HCT116 (cell line): ENCODE data around the gene HES1. TPM values are rescaled to one million over a fixed set of nuclear protein-coding genes. Genes with fewer than 3 reads are reported as not detected.

Source experiments
- ATAC-seq: fragments of 200-7000 bp; cut with Tn5 transposase; 2 replicates; pipeline ENCODE4 v1.9.1; 2020; ENCODE audit warnings: mild to moderate bottlenecking, moderate library complexity
- BruUV-seq: library from RNA; stranded (reverse); fragments of 400-500 nt; replicated peaks from 2 replicates; lab custom pipeline; 2021; lab: Mats Ljungman, UMichigan
- CTCF ChIA-PET: fragments of 300-600 bp; sonication (Branson Sonifier 250); formaldehyde crosslinking; loops from one replicate; lab custom pipeline; 2021; ENCODE audit warnings: antibody characterized with exemption; lab: Charles Lee
- POLR2A ChIA-PET: fragments of 300-600, 350-600 bp; sonication (Branson Sonifier 250); formaldehyde crosslinking; loops from one replicate; lab custom pipeline; 2021; ENCODE audit warnings: antibody characterized with exemption; lab: Charles Lee
- RAD21 ChIA-PET, 2 experiments: fragments of 300-600 bp; sonication (Branson Sonifier 250); formaldehyde crosslinking; loops; one replicate each; lab custom pipeline; 2023; ENCODE audit warnings: low total read pairs in 2 of 2; ENCODE audit not compliant: uncharacterized antibody in 2 of 2, unreplicated experiment in 2 of 2, low non-redundant PET in 1 of 2; lab: Charles Lee
- DNase-seq: peaks from one replicate; pipeline ENCODE4 v3.0.0-alpha.2; 2010; ENCODE audit warnings: low read depth, low spot score
- H2AFZ ChIP-seq: fragments of 200-600 bp; shearing (Covaris generic), sonication (generic); 2 replicates; pipeline ENCODE4 v1.6.1; 2017; ENCODE audit warnings: low read depth, mixed run types, mixed read lengths, antibody characterized with exemption, low read length; ENCODE audit not compliant: poor library complexity, severe bottlenecking
- H3K27ac ChIP-seq: 2 replicates; pipeline ENCODE4 v1.5.1; 2012; ENCODE audit warnings: low read depth, low read length
- H3K27me3 ChIP-seq: fragments of 200-600 bp; sonication (generic); 2 replicates; pipeline ENCODE4 v1.6.1; 2016; ENCODE audit warnings: mixed run types, low read length, mixed read lengths; ENCODE audit not compliant: insufficient read depth
- H3K36me3 ChIP-seq, 2 experiments: fragments of 200-500 bp in 1 of 2; fragments of 200-600 bp in 1 of 2; sonication (Bioruptor generic) in 1 of 2; sonication (generic) in 1 of 2; 2 replicates each; pipeline versions ENCODE4 v1.5.1 to v1.6.1; 2014 to 2016; ENCODE audit warnings: low read length in 2 of 2, inconsistent platforms in 1 of 2, mixed read lengths in 1 of 2, mixed run types in 1 of 2; ENCODE audit not compliant: insufficient read depth in 2 of 2, control insufficient read depth in 1 of 2
- H3K4me1 ChIP-seq, 2 experiments: fragments of 200-600 bp in 1 of 2; sonication (generic) in 1 of 2; 2 replicates each; pipeline versions ENCODE4 v1.5.1 to v1.6.1; 2012 to 2017; ENCODE audit warnings: low read length in 2 of 2, inconsistent platforms in 1 of 2, mild to moderate bottlenecking in 1 of 2, mixed read lengths in 1 of 2, mixed run types in 1 of 2, moderate library complexity in 1 of 2; ENCODE audit not compliant: insufficient read depth in 2 of 2, control insufficient read depth in 1 of 2
- H3K4me2 ChIP-seq: fragments of 200-600 bp; sonication (generic); 2 replicates; pipeline ENCODE4 v1.6.1; 2017; ENCODE audit warnings: mixed run types, low read length, mixed read lengths
- H3K4me3 ChIP-seq, 2 experiments: fragments of 200-600 bp in 1 of 2; sonication (generic) in 1 of 2; replicated peaks in 1 of 2; 2 replicates each; pipeline ENCODE4 v1.5.1; 2011 to 2016; ENCODE audit warnings: low read length in 2 of 2, control low read depth in 1 of 2, low read depth in 1 of 2, mild to moderate bottlenecking in 1 of 2, mixed read lengths in 1 of 2, mixed run types in 1 of 2
- H3K79me2 ChIP-seq: fragments of 200-600 bp; sonication (generic); 2 replicates; pipeline ENCODE4 v1.6.1; 2017; ENCODE audit warnings: mild to moderate bottlenecking, mixed run types, low read length, moderate library complexity, mixed read lengths; ENCODE audit not compliant: insufficient read depth
- H3K9ac ChIP-seq: fragments of 200-600 bp; sonication (generic); 2 replicates; pipeline ENCODE4 v1.6.1; 2016; ENCODE audit warnings: low read length, mixed read lengths
- H3K9me2 ChIP-seq: fragments of 200-600 bp; sonication (generic), shearing (Covaris generic); 2 replicates; pipeline ENCODE4 v1.6.1; 2017; ENCODE audit warnings: mixed run types, mild to moderate bottlenecking, moderate library complexity; ENCODE audit not compliant: insufficient read depth
- H3K9me3 ChIP-seq, 2 experiments: fragments of 200-500 bp in 1 of 2; fragments of 200-600 bp in 1 of 2; sonication (Bioruptor generic) in 1 of 2; sonication (generic) in 1 of 2; 2 replicates each; pipeline ENCODE4 v1.6.1; 2014 to 2017; ENCODE audit warnings: low read length in 2 of 2, mixed read lengths in 2 of 2, inconsistent platforms in 1 of 2, low read depth in 1 of 2, mild to moderate bottlenecking in 1 of 2, mixed run types in 1 of 2, moderate library complexity in 1 of 2; ENCODE audit not compliant: control insufficient read depth in 1 of 2, insufficient read depth in 1 of 2
- H4K20me1 ChIP-seq: fragments of 200-600 bp; sonication (generic), shearing (Covaris generic); 2 replicates; pipeline ENCODE4 v1.6.1; 2017; ENCODE audit warnings: mixed run types, mild to moderate bottlenecking, moderate library complexity; ENCODE audit not compliant: insufficient read depth
- ATF3 ChIP-seq: IDR thresholded peaks from 2 replicates; pipeline ENCODE4 v1.6.1; 2012
- CBX3 ChIP-seq: IDR thresholded peaks from 2 replicates; pipeline ENCODE4 v1.6.1; 2012; ENCODE audit warnings: low read depth
- CEBPB ChIP-seq: IDR thresholded peaks from 2 replicates; pipeline ENCODE4 v1.6.1; 2012; ENCODE audit warnings: low read depth
- EZH2 ChIP-seq: fragments of 200-600 bp; sonication (generic); IDR thresholded peaks from 2 replicates; pipeline ENCODE4 v1.6.1; 2017; ENCODE audit warnings: antibody characterized with exemption, mixed run types
- EZH2phosphoT487 ChIP-seq: fragments of 200-600 bp; IDR thresholded peaks from 2 replicates; pipeline ENCODE4 v1.6.1; 2018; ENCODE audit warnings: antibody characterized with exemption, borderline replicate concordance
- FOSL1 ChIP-seq: IDR thresholded peaks from 2 replicates; pipeline ENCODE4 v1.6.1; 2012; ENCODE audit warnings: low read depth
- JUND ChIP-seq: IDR thresholded peaks from 2 replicates; pipeline ENCODE4 v1.6.1; 2012
- MAX ChIP-seq: IDR thresholded peaks from 2 replicates; pipeline ENCODE4 v1.6.1; 2012
- POLR2A ChIP-seq: IDR thresholded peaks from 2 replicates; pipeline ENCODE4 v1.7.0; 2011; ENCODE audit warnings: borderline replicate concordance; ENCODE audit not compliant: insufficient read depth, insufficient read length; ENCODE audit errors: extremely low read depth
- POLR2AphosphoS5 ChIP-seq: IDR thresholded peaks from 2 replicates; pipeline ENCODE4 v1.6.1; 2011; ENCODE audit warnings: mild to moderate bottlenecking, low read depth, low read length, moderate library complexity
- RAD21 ChIP-seq: IDR thresholded peaks from 2 replicates; pipeline ENCODE4 v1.6.1; 2012; ENCODE audit warnings: low read depth, mild to moderate bottlenecking
- SP1 ChIP-seq: IDR thresholded peaks from 2 replicates; pipeline ENCODE4 v1.6.1; 2012; ENCODE audit warnings: low read depth
- TCF7L2 ChIP-seq: IDR thresholded peaks from 2 replicates; pipeline ENCODE4 v1.7.0; 2011; ENCODE audit warnings: borderline replicate concordance, inconsistent platforms; ENCODE audit not compliant: insufficient read depth, insufficient read length; ENCODE audit errors: extremely low read depth
- ZFX ChIP-seq: fragments of 450-650 bp; IDR thresholded peaks from 2 replicates; pipeline ENCODE4 v1.6.1; 2017
- ZNF274 ChIP-seq: fragments of 200-500 bp; sonication (Bioruptor generic); IDR thresholded peaks from 2 replicates; pipeline ENCODE4 v1.6.1; 2014; ENCODE audit warnings: mild to moderate bottlenecking, low read depth, low read length, inconsistent platforms
- intact Hi-C: fragments of 100-400 bp; cut with micrococcal nuclease; formaldehyde crosslinking; loops from 2 replicates; pipeline ENCODE4 v1.10.0; 2022
- total RNA-seq: library from RNA; stranded (reverse); gene quantifications from one replicate; pipeline ENCODE4 v1.2.1, GENCODE V29; 2021; ENCODE audit not compliant: unreplicated experiment
- TF ChIP-seq, protein P1 (sequence below), 3 experiments: fragments of 200-600 bp in 1 of 3; sonication (generic) in 1 of 3; IDR thresholded peaks in 2 of 3; conservative IDR thresholded peaks in 1 of 3; 2 replicates each; pipeline ENCODE4 v1.5.1; 2012 to 2017; ENCODE audit warnings: low read depth in 2 of 3, low read length in 2 of 3, antibody characterized with exemption in 1 of 3, borderline replicate concordance in 1 of 3, control low read depth in 1 of 3, mild to moderate bottlenecking in 1 of 3, mixed read lengths in 1 of 3, mixed run types in 1 of 3, moderate library complexity in 1 of 3; ENCODE audit not compliant: insufficient read depth in 1 of 3
- TF ChIP-seq, protein P2 (sequence below): IDR thresholded peaks from 2 replicates; pipeline ENCODE4 v1.6.1; 2011; ENCODE audit warnings: mild to moderate bottlenecking, low read length, moderate library complexity; ENCODE audit not compliant: insufficient replicate concordance; ENCODE audit errors: extremely low read depth

The HES1 gene
- total RNA-seq, 1 experiment from 2014 or later, result 32.9 TPM

- TF ChIP-seq SP1 (no peak), JUND (no peak), ZNF274 (no peak), POLR2A (no peak), EZH2 (no peak), MAX (no peak), ZFX (no peak), CEBPB (no peak), ATF3 (no peak), FOSL1 (no peak), EZH2phosphoT487 (no peak), TCF7L2 (no peak), CBX3 (no peak), POLR2AphosphoS5 (no peak), RAD21 (no peak)
- TF ChIP-seq, protein P1, sequence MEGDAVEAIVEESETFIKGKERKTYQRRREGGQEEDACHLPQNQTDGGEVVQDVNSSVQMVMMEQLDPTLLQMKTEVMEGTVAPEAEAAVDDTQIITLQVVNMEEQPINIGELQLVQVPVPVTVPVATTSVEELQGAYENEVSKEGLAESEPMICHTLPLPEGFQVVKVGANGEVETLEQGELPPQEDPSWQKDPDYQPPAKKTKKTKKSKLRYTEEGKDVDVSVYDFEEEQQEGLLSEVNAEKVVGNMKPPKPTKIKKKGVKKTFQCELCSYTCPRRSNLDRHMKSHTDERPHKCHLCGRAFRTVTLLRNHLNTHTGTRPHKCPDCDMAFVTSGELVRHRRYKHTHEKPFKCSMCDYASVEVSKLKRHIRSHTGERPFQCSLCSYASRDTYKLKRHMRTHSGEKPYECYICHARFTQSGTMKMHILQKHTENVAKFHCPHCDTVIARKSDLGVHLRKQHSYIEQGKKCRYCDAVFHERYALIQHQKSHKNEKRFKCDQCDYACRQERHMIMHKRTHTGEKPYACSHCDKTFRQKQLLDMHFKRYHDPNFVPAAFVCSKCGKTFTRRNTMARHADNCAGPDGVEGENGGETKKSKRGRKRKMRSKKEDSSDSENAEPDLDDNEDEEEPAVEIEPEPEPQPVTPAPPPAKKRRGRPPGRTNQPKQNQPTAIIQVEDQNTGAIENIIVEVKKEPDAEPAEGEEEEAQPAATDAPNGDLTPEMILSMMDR (IDR thresholded peaks at IDR 0.05 in 2 of 3, conservative IDR thresholded peaks at IDR 0.05 in 1 of 3; ENCODE audit: borderline replicate concordance in 1 of 3, insufficient read depth in 1 of 3, low read depth in 2 of 3, low read length in 2 of 3), result no peak
- TF ChIP-seq, protein P2, sequence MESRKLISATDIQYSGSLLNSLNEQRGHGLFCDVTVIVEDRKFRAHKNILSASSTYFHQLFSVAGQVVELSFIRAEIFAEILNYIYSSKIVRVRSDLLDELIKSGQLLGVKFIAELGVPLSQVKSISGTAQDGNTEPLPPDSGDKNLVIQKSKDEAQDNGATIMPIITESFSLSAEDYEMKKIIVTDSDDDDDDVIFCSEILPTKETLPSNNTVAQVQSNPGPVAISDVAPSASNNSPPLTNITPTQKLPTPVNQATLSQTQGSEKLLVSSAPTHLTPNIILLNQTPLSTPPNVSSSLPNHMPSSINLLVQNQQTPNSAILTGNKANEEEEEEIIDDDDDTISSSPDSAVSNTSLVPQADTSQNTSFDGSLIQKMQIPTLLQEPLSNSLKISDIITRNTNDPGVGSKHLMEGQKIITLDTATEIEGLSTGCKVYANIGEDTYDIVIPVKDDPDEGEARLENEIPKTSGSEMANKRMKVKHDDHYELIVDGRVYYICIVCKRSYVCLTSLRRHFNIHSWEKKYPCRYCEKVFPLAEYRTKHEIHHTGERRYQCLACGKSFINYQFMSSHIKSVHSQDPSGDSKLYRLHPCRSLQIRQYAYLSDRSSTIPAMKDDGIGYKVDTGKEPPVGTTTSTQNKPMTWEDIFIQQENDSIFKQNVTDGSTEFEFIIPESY, result no peak
- no peak overlapping the region for H3K27ac ChIP-seq
Observed at GRCh38 chr3:194097141-194097882, 38.6 kb upstream of the HES1 start.

More at GRCh38 chr3:194097141-194097882, 38.6 kb upstream of the HES1 start:
- Histone ChIP-seq H3K4me1 (peaks cover 0 to 16% of the 10 kb centered on the region in 2 experiments; a peak in 3 of 4 replicates), H3K9me2 (no peaks in the 10 kb centered on the region), H2AFZ (no peak overlapping the region), H3K36me3 (no peaks in the 10 kb centered on the region), H3K9ac (no peak overlapping the region), H4K20me1 (no peaks in the 10 kb centered on the region), H3K4me2 (no peak overlapping the region), H3K4me3 (no peak overlapping the region), H3K79me2 (no peaks in the 10 kb centered on the region), H3K27me3 (no peaks in the 10 kb centered on the region; the same call in 1 of the 2 replicates), H3K9me3 (no peaks in the 10 kb centered on the region)
- intact Hi-C loops, result no loop called here
- RAD21 ChIA-PET, result no interaction called here
- no TSS peak for BruUV-seq
- DNase-seq, result no peak
- no peak for ATAC-seq
- POLR2A ChIA-PET, result no interaction called here
- CTCF ChIA-PET, result no interaction called here
